Vagina (tissue), 2 donors: Measurements from ENCODE around the gene IKZF3. TPM values are rescaled to one million over a fixed set of nuclear protein-coding genes. Genes with fewer than 3 reads are reported as not detected.
"Not testable (repeated sequence)": the region's sequence is repeated elsewhere in the genome, so short reads cannot be mapped to it uniquely, and the experiment has no call there.

Source experiments
- DNase-seq, 2 donors: peaks; one replicate each; pipeline ENCODE4 v3.0.0-alpha.2; 2017; ENCODE audit errors: extremely low spot score in 2 of 2
- H3K27ac ChIP-seq: fragments of 200-600 bp; sonication (generic); one replicate; pipeline ENCODE4 v1.5.1; 2019
- H3K27me3 ChIP-seq: fragments of 200-600 bp; sonication (generic); one replicate; pipeline ENCODE4 v1.5.1; 2019
- H3K36me3 ChIP-seq, 2 donors: fragments of 200-600 bp; sonication (generic); one replicate each; pipeline ENCODE4 v1.5.1; 2017 to 2019
- H3K4me1 ChIP-seq: fragments of 200-600 bp; sonication (generic); one replicate; pipeline ENCODE4 v1.5.1; 2019
- H3K4me3 ChIP-seq, 2 donors: fragments of 200-600 bp; sonication (generic); 1 replicate in 1 of 2; 2 replicates in 1 of 2; pipeline ENCODE4 v1.5.1; 2016 to 2019
- H3K9me3 ChIP-seq: fragments of 200-600 bp; sonication (generic); one replicate; pipeline ENCODE4 v1.5.1; 2019
- POLR2A ChIP-seq, 2 donors: fragments of 450-650 bp; IDR thresholded peaks; one replicate each; pipeline ENCODE4 v1.6.1; 2017; ENCODE audit warnings: antibody characterized with exemption in 2 of 2, mild to moderate bottlenecking in 2 of 2, moderate library complexity in 2 of 2
- POLR2AphosphoS5 ChIP-seq, 2 donors: sonication (generic); formaldehyde crosslinking; IDR thresholded peaks; one replicate each; pipeline ENCODE4 v1.9.0; 2017; ENCODE audit warnings: antibody characterized with exemption in 2 of 2, mild to moderate bottlenecking in 2 of 2, low read depth in 1 of 2; ENCODE audit not compliant: insufficient read depth in 1 of 2
- intact Hi-C: fragments of 100-400 bp; cut with DNase I; formaldehyde crosslinking; loops from one replicate; pipeline ENCODE4 v1.15.1; 2023
- total RNA-seq: library from RNA; depleted of rRNA; stranded (reverse); fragments of >200 nt; gene quantifications from one replicate; pipeline ENCODE4 v1.2.3, GENCODE V29; 2016
- TF ChIP-seq, protein P1 (sequence below), 3 experiments: fragments of 450-650 bp in 2 of 3; fragments of 200-600 bp in 1 of 3; sonication (generic) in 1 of 3; IDR thresholded peaks; one replicate each; pipeline ENCODE4 v1.5.1; 2017 to 2019; ENCODE audit warnings: antibody characterized with exemption in 3 of 3, mild to moderate bottlenecking in 2 of 3, moderate library complexity in 2 of 3

The IKZF3 gene
- total RNA-seq, 1 donor from 2014 or later = 5.9 TPM

DNA sequence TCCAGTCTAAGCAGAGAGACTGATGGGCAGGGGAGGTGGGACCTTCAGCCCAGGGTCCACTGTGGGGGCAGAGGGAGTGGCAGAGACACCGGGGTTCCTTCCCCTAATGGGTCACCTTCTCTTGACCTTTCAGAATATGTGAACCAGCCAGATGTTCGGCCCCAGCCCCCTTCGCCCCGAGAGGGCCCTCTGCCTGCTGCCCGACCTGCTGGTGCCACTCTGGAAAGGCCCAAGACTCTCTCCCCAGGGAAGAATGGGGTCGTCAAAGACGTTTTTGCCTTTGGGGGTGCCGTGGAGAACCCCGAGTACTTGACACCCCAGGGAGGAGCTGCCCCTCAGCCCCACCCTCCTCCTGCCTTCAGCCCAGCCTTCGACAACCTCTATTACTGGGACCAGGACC is 136.6 kb downstream of the IKZF3 start:
- no peak overlapping the region for H3K4me3 ChIP-seq
- H3K9me3 ChIP-seq = no peaks in the 10 kb centered on the region
- H3K4me1 ChIP-seq = peaks cover 20% of the 10 kb centered on the region
- H3K27me3 ChIP-seq = no peaks in the 10 kb centered on the region
- H3K36me3 ChIP-seq = peaks cover 0 to 33% of the 10 kb centered on the region in 2 donors
- intact Hi-C loops = no loop called here
- H3K27ac ChIP-seq = no peak overlapping the region
- TF ChIP-seq POLR2AphosphoS5 (IDR thresholded peaks at IDR 0.05; ENCODE audit: insufficient read depth in 1 of 2, low read depth in 1 of 2) (no peak), POLR2A (IDR thresholded peaks at IDR 0.05) (no peak)
- TF ChIP-seq, protein P1, sequence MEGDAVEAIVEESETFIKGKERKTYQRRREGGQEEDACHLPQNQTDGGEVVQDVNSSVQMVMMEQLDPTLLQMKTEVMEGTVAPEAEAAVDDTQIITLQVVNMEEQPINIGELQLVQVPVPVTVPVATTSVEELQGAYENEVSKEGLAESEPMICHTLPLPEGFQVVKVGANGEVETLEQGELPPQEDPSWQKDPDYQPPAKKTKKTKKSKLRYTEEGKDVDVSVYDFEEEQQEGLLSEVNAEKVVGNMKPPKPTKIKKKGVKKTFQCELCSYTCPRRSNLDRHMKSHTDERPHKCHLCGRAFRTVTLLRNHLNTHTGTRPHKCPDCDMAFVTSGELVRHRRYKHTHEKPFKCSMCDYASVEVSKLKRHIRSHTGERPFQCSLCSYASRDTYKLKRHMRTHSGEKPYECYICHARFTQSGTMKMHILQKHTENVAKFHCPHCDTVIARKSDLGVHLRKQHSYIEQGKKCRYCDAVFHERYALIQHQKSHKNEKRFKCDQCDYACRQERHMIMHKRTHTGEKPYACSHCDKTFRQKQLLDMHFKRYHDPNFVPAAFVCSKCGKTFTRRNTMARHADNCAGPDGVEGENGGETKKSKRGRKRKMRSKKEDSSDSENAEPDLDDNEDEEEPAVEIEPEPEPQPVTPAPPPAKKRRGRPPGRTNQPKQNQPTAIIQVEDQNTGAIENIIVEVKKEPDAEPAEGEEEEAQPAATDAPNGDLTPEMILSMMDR (IDR thresholded peaks at IDR 0.05) = no peak
- no peak for DNase-seq

DNA sequence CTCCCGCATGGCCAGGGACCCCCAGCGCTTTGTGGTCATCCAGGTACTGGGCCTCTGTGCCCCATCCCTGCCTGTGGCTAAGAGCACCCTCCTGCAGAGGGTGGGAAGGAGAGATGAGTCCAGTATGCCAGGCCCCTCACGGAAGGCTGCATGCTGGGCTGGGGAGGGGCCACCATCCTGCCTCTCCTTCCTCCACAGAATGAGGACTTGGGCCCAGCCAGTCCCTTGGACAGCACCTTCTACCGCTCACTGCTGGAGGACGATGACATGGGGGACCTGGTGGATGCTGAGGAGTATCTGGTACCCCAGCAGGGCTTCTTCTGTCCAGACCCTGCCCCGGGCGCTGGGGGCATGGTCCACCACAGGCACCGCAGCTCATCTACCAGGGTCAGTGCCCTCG is 137.5 kb downstream of the IKZF3 start:
- Histone ChIP-seq H3K9me3 (no peaks in the 10 kb centered on the region), H3K36me3 (peaks cover 0 to 33% of the 10 kb centered on the region in 2 donors), H3K27me3 (no peaks in the 10 kb centered on the region), H3K4me3 (no peak overlapping the region), H3K4me1 (peaks cover 20% of the 10 kb centered on the region), H3K27ac (no peak overlapping the region)
- TF ChIP-seq, protein P1 (IDR thresholded peaks at IDR 0.05) = no peak
- TF ChIP-seq POLR2A (IDR thresholded peaks at IDR 0.05) = no peak
- TF ChIP-seq POLR2AphosphoS5 (IDR thresholded peaks at IDR 0.05; ENCODE audit: insufficient read depth in 1 of 2, low read depth in 1 of 2) = no peak
- DNase-seq = no peak
- intact Hi-C loops = no loop called here

DNA sequence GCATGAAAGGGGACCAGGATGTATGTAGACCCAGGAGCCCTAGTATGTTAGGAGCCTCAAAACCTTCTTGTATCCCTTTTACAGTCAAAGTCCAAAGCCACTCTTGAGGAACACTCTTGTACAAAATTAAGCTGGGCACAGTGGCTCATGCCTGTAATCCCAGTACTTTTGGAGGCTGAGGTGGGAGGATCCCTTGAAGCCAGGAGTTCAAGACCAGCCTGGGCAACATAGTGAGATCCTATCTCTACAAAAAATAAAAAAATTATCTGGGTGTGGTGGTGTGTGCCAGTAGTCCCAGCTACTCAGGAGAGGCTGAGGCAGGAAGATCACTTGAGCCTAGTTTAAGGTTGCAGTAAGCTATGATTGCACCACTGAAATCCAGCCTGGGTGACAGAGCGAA is 138.2 kb downstream of the IKZF3 start:
- H3K4me1 ChIP-seq = peaks cover 18% of the 10 kb centered on the region
- H3K27ac ChIP-seq, H3K4me3 ChIP-seq, intact Hi-C loops, DNase-seq, H3K9me3 ChIP-seq, H3K27me3 ChIP-seq: not testable (repeated sequence)
- peaks cover 0 to 33% of the 10 kb centered on the region in 2 donors for H3K36me3 ChIP-seq

DNA sequence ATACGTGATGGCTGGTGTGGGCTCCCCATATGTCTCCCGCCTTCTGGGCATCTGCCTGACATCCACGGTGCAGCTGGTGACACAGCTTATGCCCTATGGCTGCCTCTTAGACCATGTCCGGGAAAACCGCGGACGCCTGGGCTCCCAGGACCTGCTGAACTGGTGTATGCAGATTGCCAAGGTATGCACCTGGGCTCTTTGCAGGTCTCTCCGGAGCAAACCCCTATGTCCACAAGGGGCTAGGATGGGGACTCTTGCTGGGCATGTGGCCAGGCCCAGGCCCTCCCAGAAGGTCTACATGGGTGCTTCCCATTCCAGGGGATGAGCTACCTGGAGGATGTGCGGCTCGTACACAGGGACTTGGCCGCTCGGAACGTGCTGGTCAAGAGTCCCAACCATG is 139.4 kb downstream of the IKZF3 start:
- no peaks in the 10 kb centered on the region for H3K9me3 ChIP-seq
- no peak overlapping the region for H3K27ac ChIP-seq
- DNase-seq = no peak
- no peak for TF ChIP-seq POLR2A (IDR thresholded peaks at IDR 0.05)
- no peak for TF ChIP-seq POLR2AphosphoS5 (IDR thresholded peaks at IDR 0.05; ENCODE audit: insufficient read depth in 1 of 2, low read depth in 1 of 2)
- TF ChIP-seq, protein P1 (IDR thresholded peaks at IDR 0.05) = no peak
- H3K27me3 ChIP-seq = no peaks in the 10 kb centered on the region
- H3K36me3 ChIP-seq = peaks cover 0 to 33% of the 10 kb centered on the region in 2 donors
- H3K4me1 ChIP-seq = peaks cover 11% of the 10 kb centered on the region
- H3K4me3 ChIP-seq = no peak overlapping the region
- intact Hi-C loops = no loop called here

DNA sequence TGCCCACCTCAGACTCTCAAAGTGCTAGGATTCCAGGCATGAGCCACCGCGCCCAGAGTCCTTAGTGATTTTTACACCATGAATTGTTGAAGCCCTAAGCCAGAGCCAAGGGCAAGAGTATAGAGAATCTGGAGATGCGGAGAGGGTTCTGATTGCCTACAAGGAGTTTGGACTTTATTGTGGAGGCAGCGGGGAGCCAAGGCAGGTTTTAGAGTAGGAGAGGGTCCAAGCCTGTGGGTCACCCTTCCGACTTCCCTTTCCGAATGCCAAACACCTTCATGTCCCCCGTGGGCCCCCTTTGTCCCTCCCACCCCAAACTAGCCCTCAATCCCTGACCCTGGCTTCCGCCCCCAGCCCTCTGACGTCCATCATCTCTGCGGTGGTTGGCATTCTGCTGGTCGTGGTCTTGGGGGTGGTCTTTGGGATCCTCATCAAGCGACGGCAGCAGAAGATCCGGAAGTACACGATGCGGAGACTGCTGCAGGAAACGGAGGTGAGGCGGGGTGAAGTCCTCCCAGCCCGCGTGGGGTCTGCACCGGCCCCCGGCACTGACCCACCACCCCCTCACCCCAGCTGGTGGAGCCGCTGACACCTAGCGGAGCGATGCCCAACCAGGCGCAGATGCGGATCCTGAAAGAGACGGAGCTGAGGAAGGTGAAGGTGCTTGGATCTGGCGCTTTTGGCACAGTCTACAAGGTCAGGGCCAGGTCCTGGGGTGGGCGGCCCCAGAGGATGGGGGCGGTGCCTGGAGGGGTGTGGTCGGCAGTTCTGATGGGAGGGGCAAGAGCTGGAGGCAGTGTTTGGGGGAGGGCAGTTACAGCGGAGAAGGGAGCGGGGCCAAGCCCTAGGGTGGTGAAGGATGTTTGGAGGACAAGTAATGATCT is 140.9 kb downstream of the IKZF3 start:
- no peak for DNase-seq
- intact Hi-C loops = no loop called here
- Histone ChIP-seq H3K9me3 (no peaks in the 10 kb centered on the region), H3K4me1 (no peaks in the 10 kb centered on the region), H3K27me3 (no peaks in the 10 kb centered on the region), H3K36me3 (peaks cover 0 to 26% of the 10 kb centered on the region in 2 donors), H3K27ac (no peak overlapping the region), H3K4me3 (no peak overlapping the region)
- TF ChIP-seq, protein P1 (IDR thresholded peaks at IDR 0.05) = no peak
- no peak for TF ChIP-seq POLR2AphosphoS5 (IDR thresholded peaks at IDR 0.05; ENCODE audit: insufficient read depth in 1 of 2, low read depth in 1 of 2)
- no peak for TF ChIP-seq POLR2A (IDR thresholded peaks at IDR 0.05)
